ENCODE results near the gene CACNA1D.

GRCh38 chr3:53712817-53713388, 218.5 kb downstream of the CACNA1D start:
- TF ChIP-seq, protein P1, sequence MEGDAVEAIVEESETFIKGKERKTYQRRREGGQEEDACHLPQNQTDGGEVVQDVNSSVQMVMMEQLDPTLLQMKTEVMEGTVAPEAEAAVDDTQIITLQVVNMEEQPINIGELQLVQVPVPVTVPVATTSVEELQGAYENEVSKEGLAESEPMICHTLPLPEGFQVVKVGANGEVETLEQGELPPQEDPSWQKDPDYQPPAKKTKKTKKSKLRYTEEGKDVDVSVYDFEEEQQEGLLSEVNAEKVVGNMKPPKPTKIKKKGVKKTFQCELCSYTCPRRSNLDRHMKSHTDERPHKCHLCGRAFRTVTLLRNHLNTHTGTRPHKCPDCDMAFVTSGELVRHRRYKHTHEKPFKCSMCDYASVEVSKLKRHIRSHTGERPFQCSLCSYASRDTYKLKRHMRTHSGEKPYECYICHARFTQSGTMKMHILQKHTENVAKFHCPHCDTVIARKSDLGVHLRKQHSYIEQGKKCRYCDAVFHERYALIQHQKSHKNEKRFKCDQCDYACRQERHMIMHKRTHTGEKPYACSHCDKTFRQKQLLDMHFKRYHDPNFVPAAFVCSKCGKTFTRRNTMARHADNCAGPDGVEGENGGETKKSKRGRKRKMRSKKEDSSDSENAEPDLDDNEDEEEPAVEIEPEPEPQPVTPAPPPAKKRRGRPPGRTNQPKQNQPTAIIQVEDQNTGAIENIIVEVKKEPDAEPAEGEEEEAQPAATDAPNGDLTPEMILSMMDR (IDR thresholded peaks at IDR 0.05; ENCODE audit: low read depth, low read length) = no peak
- TF ChIP-seq EZH2phosphoT487 (IDR thresholded peaks at IDR 0.05; ENCODE audit: low read depth) = no peak

Measured in OCI-LY3 (cell line).